GM12892 (cell line): ENCODE data around the gene E2F1.

Source experiments
- POLR2A ChIP-seq: IDR thresholded peaks from 2 replicates; pipeline ENCODE4 v1.6.1; 2011; ENCODE audit warnings: low read depth, low read length, control low read depth
- POLR2AphosphoS5 ChIP-seq: IDR thresholded peaks from 2 replicates; pipeline ENCODE4 v1.6.1; 2011; ENCODE audit warnings: low read depth, low read length, control low read depth
- TAF1 ChIP-seq: IDR thresholded peaks from 2 replicates; pipeline ENCODE4 v1.6.1; 2011; ENCODE audit warnings: low read depth, mild to moderate bottlenecking, control low read depth, low read length, borderline replicate concordance

DNA sequence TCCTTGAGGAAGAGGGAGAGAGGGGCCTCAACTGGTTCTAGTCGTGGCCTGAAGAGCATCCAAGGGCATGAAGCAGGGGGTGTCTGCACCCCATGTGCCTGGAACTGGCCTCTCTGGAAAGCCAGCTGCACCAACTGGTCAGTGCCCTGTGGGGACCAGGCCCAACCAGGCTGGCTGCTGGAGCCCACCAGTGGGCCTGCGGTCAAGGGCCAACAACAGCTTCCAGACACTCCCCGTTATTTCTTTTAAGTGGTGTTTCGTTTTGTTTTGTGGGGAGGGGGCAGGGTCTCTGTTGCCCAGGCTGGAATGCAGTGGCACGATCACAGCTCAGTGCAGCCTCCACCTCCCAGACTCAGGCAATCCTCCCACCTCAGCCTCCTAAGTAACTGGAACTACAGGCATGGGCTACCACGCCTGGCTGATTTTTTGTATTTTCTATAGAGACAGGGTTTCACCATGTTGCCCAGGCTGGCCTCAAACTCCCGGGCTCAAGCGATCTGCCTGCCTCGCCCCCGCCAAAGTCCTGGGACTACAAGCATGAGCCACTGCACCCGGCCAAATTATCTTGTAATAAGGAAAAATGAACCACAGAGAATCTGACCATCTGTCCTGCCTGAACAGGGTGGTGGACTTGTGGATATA lies 36.0 kb downstream of the E2F1 start:
- TF ChIP-seq POLR2A: no peak
- TF ChIP-seq TAF1: no peak
- TF ChIP-seq POLR2AphosphoS5: no peak
